Activated effector memory CD4-positive, alpha-beta T cell treated with anti-CD3 and anti-CD28 coated beads, Interleukin-2, amount 50 U/mL, for 16 hours (primary cell): ENCODE results near the gene PLCB3.
"Not testable (repeated sequence)": the region's sequence is repeated elsewhere in the genome, so short reads cannot be mapped to it uniquely, and the experiment has no call there.

Source experiments
- DNase-seq: peaks from one replicate; pipeline ENCODE4 v3.0.0-alpha.2; 2020

Gene PLCB3

GRCh38 chr11:64306563-64306875, 55.2 kb downstream of the PLCB3 start:
- DNase-seq, result no peak

- DNase-seq, result no peak
These were observed 55.7 kb downstream of the PLCB3 start for GRCh38 chr11:64306876-64307622.

GRCh38 chr11:64307795-64308194, 56.5 kb downstream of the PLCB3 start:
- not testable (repeated sequence) for DNase-seq

GRCh38 chr11:64312947-64313346, 61.6 kb downstream of the PLCB3 start:
- no peak for DNase-seq

- DNase-seq, result no peak
These were observed 62.3 kb downstream of the PLCB3 start for GRCh38 chr11:64313491-64314145.

- no peak for DNase-seq
These were observed 62.9 kb downstream of the PLCB3 start for GRCh38 chr11:64314146-64314804.

- no peak for DNase-seq
These were observed 63.7 kb downstream of the PLCB3 start for GRCh38 chr11:64314805-64315561.

- DNase-seq, result not testable (repeated sequence)
These were observed 64.6 kb downstream of the PLCB3 start for GRCh38 chr11:64315667-64316526.

- DNase-seq, result peak; percentile 81
These were observed 65.5 kb downstream of the PLCB3 start for GRCh38 chr11:64316672-64317324.

- peak; percentile 98 for DNase-seq
These were observed 66.1 kb downstream of the PLCB3 start, which contains the start of gene TRMT112 for GRCh38 chr11:64317325-64317960. Gene TRMT112, minus strand, starts transcription at chr11:64317559. Its CDS starts 33 bp downstream, at chr11:64317526.

- DNase-seq, result peak; percentile 98
These were observed 66.8 kb downstream of the PLCB3 start, which contains the start of gene PRDX5 for GRCh38 chr11:64317961-64318765. Gene PRDX5, plus strand, starts transcription at chr11:64318121. Its CDS starts 95 bp downstream, at chr11:64318216.
